Measurements from ENCODE around the gene ADAM12. TPM values are rescaled to one million over a fixed set of nuclear protein-coding genes. Genes with fewer than 3 reads are reported as not detected.

The ADAM12 gene
- polyA plus RNA-seq, 1 donor from 2014 or later, result 0.09 TPM

DNA sequence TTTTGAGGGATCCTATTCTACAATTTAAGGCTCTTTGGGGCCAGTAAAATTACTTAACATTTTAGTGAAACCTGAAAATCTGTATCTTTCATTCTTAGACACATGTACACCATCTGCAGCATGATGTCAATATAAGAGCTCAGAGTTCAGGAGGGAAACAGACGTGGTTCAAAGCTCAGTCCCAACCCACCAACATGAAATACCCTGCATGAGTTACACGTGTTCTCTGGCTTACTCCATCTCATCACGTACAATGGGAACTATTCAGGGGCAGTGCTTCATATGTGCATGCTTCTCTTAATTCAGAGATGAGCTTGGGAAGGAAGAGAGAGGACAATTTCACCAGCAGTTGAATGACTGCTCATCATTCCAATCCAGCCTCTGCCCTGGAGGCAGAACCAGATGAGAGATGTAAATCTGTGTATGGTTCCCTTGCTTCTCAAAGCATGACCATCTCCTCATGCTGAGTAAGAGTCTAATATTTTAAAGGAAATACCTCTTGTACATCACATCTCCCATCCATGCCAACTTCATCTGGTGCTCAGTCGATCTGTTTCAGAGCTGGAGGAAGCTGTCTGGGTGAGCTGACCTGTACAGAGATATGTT lies 29.0 kb upstream of the ADAM12 start:
- no peaks in the 10 kb centered on the region for H3F3A ChIP-seq (ENCODE audit: insufficient read depth, low read length, poor library complexity, severe bottlenecking)
- no peak overlapping the region for H3K4me3 ChIP-seq (ENCODE audit: low read length)
- no peaks in the 10 kb centered on the region for H3K27me3 ChIP-seq (ENCODE audit: insufficient read depth, low read depth, low read length)
- no peaks in the 10 kb centered on the region for H3K9me2 ChIP-seq (ENCODE audit: insufficient read depth, low read length)
- no peaks in the 10 kb centered on the region for H4K20me1 ChIP-seq (ENCODE audit: insufficient read depth)
- no peak overlapping the region for H2AFZ ChIP-seq (ENCODE audit: low read depth, low read length)
- no peaks in the 10 kb centered on the region for H3K79me2 ChIP-seq (replicated peaks; ENCODE audit: insufficient read depth, low read length)
- TF ChIP-seq EP300 (conservative IDR thresholded peaks at IDR 0.05; ENCODE audit: poor library complexity, severe bottlenecking) (no peak), RAD21 (conservative IDR thresholded peaks at IDR 0.05) (no peak), SMC3 (conservative IDR thresholded peaks at IDR 0.05; ENCODE audit: poor library complexity) (no peak), MXI1 (conservative IDR thresholded peaks at IDR 0.05; ENCODE audit: poor library complexity, severe bottlenecking) (no peak), EZH2 (IDR thresholded peaks at IDR 0.05; ENCODE audit: borderline replicate concordance, insufficient read depth, low read length, poor library complexity, severe bottlenecking) (no peak), TAF1 (IDR thresholded peaks at IDR 0.05; ENCODE audit: low read depth) (no peak), POLR2AphosphoS5 (IDR thresholded peaks at IDR 0.05) (no peak)
- TF ChIP-seq, protein P1, sequence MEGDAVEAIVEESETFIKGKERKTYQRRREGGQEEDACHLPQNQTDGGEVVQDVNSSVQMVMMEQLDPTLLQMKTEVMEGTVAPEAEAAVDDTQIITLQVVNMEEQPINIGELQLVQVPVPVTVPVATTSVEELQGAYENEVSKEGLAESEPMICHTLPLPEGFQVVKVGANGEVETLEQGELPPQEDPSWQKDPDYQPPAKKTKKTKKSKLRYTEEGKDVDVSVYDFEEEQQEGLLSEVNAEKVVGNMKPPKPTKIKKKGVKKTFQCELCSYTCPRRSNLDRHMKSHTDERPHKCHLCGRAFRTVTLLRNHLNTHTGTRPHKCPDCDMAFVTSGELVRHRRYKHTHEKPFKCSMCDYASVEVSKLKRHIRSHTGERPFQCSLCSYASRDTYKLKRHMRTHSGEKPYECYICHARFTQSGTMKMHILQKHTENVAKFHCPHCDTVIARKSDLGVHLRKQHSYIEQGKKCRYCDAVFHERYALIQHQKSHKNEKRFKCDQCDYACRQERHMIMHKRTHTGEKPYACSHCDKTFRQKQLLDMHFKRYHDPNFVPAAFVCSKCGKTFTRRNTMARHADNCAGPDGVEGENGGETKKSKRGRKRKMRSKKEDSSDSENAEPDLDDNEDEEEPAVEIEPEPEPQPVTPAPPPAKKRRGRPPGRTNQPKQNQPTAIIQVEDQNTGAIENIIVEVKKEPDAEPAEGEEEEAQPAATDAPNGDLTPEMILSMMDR (IDR thresholded peaks at IDR 0.05; ENCODE audit: poor library complexity, severe bottlenecking), result no peak
- TF ChIP-seq, protein P2, sequence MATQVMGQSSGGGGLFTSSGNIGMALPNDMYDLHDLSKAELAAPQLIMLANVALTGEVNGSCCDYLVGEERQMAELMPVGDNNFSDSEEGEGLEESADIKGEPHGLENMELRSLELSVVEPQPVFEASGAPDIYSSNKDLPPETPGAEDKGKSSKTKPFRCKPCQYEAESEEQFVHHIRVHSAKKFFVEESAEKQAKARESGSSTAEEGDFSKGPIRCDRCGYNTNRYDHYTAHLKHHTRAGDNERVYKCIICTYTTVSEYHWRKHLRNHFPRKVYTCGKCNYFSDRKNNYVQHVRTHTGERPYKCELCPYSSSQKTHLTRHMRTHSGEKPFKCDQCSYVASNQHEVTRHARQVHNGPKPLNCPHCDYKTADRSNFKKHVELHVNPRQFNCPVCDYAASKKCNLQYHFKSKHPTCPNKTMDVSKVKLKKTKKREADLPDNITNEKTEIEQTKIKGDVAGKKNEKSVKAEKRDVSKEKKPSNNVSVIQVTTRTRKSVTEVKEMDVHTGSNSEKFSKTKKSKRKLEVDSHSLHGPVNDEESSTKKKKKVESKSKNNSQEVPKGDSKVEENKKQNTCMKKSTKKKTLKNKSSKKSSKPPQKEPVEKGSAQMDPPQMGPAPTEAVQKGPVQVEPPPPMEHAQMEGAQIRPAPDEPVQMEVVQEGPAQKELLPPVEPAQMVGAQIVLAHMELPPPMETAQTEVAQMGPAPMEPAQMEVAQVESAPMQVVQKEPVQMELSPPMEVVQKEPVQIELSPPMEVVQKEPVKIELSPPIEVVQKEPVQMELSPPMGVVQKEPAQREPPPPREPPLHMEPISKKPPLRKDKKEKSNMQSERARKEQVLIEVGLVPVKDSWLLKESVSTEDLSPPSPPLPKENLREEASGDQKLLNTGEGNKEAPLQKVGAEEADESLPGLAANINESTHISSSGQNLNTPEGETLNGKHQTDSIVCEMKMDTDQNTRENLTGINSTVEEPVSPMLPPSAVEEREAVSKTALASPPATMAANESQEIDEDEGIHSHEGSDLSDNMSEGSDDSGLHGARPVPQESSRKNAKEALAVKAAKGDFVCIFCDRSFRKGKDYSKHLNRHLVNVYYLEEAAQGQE (IDR thresholded peaks at IDR 0.05; ENCODE audit: borderline replicate concordance), result no peak
- no peak overlapping the region for H3K4me2 ChIP-seq (ENCODE audit: low read length)
- no peak overlapping the region for H3K27ac ChIP-seq (ENCODE audit: low read length)
- no peaks in the 10 kb centered on the region for H3K36me3 ChIP-seq (ENCODE audit: insufficient read depth, low read length)
- H3K9me3 ChIP-seq (ENCODE audit: low read length), result no peaks in the 10 kb centered on the region
- H3K9ac ChIP-seq (ENCODE audit: low read length), result no peak overlapping the region

DNA sequence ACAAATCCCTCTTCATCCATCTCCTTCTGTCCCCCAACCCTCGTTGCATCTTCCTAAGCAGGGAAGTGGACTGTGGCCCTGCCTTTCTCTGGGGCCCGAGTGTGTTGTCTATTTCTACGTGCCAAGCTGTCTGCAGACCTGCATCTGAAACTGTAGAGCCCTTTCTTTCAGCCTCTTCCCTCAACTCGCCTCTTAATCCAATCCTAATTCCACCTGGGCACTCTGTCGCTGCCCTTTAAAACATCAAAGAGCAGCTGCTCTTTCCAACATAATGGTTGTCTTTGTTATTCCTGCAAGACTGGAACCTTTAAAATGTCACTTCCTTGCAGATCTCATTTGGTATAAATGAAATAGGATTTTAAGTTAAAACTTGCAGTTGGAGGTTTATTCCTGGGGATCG lies 21.5 kb upstream of the ADAM12 start:
- no peaks in the 10 kb centered on the region for H3K9me3 ChIP-seq (ENCODE audit: low read length)
- TF ChIP-seq, protein P2 (IDR thresholded peaks at IDR 0.05; ENCODE audit: borderline replicate concordance), result no peak
- TF ChIP-seq, protein P1 (IDR thresholded peaks at IDR 0.05; ENCODE audit: poor library complexity, severe bottlenecking), result no peak
- TF ChIP-seq EP300 (conservative IDR thresholded peaks at IDR 0.05; ENCODE audit: poor library complexity, severe bottlenecking) (no peak), RAD21 (conservative IDR thresholded peaks at IDR 0.05) (no peak), MXI1 (conservative IDR thresholded peaks at IDR 0.05; ENCODE audit: poor library complexity, severe bottlenecking) (no peak), TAF1 (IDR thresholded peaks at IDR 0.05; ENCODE audit: low read depth) (no peak), EZH2 (IDR thresholded peaks at IDR 0.05; ENCODE audit: borderline replicate concordance, insufficient read depth, low read length, poor library complexity, severe bottlenecking) (no peak), SMC3 (conservative IDR thresholded peaks at IDR 0.05; ENCODE audit: poor library complexity) (no peak)
- H2AFZ ChIP-seq (ENCODE audit: low read depth, low read length), result no peak overlapping the region
- H3K27ac ChIP-seq (ENCODE audit: low read length), result no peak overlapping the region
- H3K79me2 ChIP-seq (replicated peaks; ENCODE audit: insufficient read depth, low read length), result no peaks in the 10 kb centered on the region
- no peak overlapping the region for H3K9ac ChIP-seq (ENCODE audit: low read length)
- no peaks in the 10 kb centered on the region for H3K9me2 ChIP-seq (ENCODE audit: insufficient read depth, low read length)
- no peaks in the 10 kb centered on the region for H3K27me3 ChIP-seq (ENCODE audit: insufficient read depth, low read depth, low read length)
- no peaks in the 10 kb centered on the region for H3K36me3 ChIP-seq (ENCODE audit: insufficient read depth, low read length)
- no peak overlapping the region for H3K4me3 ChIP-seq (ENCODE audit: low read length)
- H3K4me2 ChIP-seq (ENCODE audit: low read length), result no peak overlapping the region
- H3F3A ChIP-seq (ENCODE audit: insufficient read depth, low read length, poor library complexity, severe bottlenecking), result no peaks in the 10 kb centered on the region
- no peaks in the 10 kb centered on the region for H4K20me1 ChIP-seq (ENCODE audit: insufficient read depth)
